Erythroblast (primary cell): ENCODE results near the gene FRMD4A.

Source experiments
- GATA1 ChIP-seq: IDR thresholded peaks from 2 replicates; pipeline ENCODE4 v1.6.1; 2011; ENCODE audit warnings: low read depth, mild to moderate bottlenecking, control low read depth, low read length, moderate library complexity
- POLR2A ChIP-seq: IDR thresholded peaks from 2 replicates; pipeline ENCODE4 v1.6.1; 2011; ENCODE audit warnings: mild to moderate bottlenecking, low read length

- TF ChIP-seq POLR2A = no peak
- no peak for TF ChIP-seq GATA1
Measured at GRCh38 chr10:13990946-13991345, 339.8 kb downstream of the FRMD4A start.
